Measurements from ENCODE around the gene RORB.

GRCh38 chr9:74666625-74667316 is 169.6 kb downstream of the RORB start:
- TF ChIP-seq EP300 (IDR thresholded peaks at IDR 0.05) (no peak), POLR2A (IDR thresholded peaks at IDR 0.05; ENCODE audit: low read depth) (no peak), POLR2AphosphoS5 (IDR thresholded peaks at IDR 0.05) (no peak)
- TF ChIP-seq, protein P1, sequence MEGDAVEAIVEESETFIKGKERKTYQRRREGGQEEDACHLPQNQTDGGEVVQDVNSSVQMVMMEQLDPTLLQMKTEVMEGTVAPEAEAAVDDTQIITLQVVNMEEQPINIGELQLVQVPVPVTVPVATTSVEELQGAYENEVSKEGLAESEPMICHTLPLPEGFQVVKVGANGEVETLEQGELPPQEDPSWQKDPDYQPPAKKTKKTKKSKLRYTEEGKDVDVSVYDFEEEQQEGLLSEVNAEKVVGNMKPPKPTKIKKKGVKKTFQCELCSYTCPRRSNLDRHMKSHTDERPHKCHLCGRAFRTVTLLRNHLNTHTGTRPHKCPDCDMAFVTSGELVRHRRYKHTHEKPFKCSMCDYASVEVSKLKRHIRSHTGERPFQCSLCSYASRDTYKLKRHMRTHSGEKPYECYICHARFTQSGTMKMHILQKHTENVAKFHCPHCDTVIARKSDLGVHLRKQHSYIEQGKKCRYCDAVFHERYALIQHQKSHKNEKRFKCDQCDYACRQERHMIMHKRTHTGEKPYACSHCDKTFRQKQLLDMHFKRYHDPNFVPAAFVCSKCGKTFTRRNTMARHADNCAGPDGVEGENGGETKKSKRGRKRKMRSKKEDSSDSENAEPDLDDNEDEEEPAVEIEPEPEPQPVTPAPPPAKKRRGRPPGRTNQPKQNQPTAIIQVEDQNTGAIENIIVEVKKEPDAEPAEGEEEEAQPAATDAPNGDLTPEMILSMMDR (IDR thresholded peaks at IDR 0.05), result no peak
